Activated gamma-delta T cell (primary cell): ENCODE data around the gene SIVA1.

Source experiments
- DNase-seq: peaks from one replicate; lab custom pipeline; 2025; lab: John Stamatoyannopoulos, UW

The SIVA1 gene

GRCh38 chr14:104784846-104785707, 32.1 kb downstream of the SIVA1 start:
- no peak for DNase-seq

DNA sequence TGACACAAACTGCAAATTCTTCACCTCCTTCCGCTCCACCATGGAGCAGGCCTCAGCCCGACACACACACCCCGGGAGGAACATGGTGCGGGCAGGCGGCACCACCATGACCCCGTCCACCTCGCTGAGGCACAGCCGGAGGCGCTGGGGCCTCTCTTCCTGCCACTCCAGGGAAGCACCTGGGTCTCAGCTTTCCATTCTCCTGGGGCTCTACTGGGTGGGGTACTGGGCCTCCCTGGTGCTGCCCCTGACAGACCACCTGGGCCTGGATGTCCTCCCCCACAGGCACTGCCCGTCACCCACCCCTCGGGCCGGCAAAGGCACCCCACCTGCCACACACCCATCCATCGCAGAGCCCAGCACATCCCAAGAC, 32.7 kb downstream of the SIVA1 start:
- no peak for DNase-seq

- DNase-seq = no peak
Observed at GRCh38 chr14:104786091-104786586, 33.2 kb downstream of the SIVA1 start.

DNA sequence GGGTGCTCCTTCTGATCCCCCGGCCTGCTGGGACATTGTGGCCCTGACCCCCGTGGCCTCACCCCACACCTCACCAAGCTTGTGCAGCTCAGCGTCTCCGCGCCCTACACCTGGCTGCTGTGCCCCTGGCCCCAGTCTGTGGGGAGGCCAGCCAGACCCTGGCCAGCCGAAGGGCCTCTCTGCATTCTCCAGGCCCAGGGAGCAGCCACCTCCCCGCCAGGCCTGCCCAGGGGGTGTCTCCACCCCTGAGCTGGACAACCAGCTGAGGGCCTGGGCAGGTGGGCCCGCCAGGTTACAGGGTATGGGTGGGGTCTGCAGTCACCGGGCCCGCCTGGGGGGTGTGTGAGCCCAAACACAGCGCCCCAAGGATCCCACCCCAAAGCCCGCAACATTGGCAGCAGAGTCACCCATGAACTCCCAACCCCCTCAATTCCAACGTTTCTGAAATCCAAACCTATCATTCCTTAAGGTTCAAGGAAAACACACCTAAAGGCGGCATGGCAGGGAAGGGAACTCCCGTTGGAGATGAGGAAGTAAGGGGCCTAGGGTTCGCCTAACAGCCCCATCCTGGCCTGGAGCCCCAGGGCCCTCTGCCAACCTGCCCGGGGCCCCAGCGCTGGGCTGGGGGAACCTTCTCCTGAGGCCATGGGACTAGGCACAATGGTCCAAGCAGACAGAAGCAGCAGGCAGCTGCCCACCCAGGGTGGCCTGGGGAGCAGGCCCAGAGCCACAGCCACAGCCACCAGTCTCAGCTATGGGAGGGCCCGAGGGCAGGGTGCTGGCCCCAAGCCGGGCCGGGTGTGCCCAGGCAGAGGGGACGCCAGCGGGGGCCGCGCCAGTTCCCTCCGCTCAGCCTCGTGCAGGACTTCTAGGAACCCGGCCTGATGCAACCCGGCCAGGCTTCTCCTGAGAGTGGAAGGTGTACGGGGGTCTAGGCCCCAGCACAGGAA, 34.1 kb downstream of the SIVA1 start:
- no peak for DNase-seq

DNA sequence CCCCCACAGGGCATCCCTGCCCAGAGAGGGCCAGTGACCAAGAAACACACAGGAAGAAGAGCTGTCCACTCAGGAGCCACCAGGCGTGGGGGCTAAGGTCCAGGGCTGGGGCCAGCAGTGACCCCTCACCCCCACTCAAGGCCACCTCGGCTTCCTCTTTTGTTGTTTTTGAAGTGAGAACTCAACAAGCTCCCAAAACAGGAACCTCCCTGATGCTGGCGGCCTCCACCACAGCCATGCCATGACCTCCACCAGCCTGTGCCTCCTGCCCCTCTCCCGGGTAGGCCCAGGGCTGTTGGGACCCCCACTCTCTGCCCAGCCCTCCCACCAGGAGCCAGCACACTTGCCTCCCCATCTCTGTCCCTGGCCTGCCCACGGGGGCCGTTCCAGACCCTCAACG, 34.8 kb downstream of the SIVA1 start:
- DNase-seq = no peak

DNA sequence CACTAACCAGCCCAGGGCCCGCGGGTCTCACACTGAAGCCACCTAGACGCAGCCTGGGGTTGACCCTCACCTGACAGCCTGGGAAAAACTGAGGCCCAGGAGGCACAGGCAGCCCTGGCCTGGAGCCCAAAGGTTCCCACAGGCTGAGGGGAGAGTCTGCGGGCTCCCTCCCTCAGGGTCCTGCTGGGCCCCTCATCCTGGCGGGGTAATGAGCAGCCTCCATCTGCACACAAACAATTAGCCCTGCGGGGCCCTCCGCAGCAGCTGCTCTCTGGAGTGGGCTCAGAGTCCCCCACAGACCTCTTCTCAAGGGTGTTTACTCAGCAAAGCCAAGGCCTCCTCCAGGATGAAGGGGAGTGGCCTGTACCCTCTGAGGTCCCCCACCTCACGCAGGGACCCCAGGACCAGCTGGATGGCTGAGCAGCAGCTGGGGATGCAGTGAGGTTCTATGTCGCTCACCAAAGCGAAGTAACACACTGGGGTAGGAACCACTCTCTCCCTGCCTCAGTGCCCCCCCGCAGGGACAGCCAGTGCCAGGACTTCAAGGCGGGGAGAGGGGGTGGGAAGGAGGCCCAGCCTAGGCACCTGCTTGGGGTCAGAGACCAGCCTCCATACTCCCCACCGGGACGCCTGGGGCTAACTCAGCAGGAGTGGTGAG, 35.3 kb downstream of the SIVA1 start:
- DNase-seq = no peak

DNA sequence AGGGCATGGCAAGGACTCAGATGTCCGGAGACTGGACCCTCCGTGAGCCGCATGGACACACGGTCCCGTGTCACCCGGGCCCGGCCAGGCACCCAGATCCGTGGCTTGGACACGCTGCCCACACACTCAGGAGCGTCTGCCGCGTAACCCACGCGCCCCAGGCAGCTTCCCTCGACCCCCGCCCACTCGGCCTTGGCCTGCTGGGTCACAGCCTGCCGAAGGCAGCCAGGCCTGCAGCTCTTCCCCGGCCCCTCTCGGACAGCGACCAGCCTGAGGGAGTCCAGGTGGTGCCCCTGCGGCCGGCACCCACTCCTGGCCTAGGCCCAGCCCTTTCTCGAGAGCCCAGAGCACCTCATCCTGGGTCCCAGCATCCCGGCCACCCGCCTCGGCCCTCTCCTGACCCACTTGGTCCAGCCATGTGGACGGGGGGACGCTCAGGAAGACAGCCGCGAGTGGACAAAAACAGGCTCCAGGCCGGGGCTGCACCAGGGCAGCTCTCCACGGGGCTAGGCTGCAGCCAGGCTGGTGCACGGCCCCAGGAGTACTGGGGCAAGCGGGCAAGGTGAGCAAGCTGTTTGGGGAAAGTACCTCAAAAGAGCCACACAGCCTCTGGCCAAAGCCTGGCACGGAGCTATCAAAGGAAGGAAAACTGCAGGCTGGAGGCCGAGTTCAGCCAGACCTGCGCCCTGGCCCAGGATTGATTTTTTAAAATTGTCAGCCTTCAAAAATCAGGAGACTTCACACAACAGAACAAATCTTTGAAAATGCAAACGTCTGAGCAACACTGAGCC, 36.1 kb downstream of the SIVA1 start:
- no peak for DNase-seq

DNA sequence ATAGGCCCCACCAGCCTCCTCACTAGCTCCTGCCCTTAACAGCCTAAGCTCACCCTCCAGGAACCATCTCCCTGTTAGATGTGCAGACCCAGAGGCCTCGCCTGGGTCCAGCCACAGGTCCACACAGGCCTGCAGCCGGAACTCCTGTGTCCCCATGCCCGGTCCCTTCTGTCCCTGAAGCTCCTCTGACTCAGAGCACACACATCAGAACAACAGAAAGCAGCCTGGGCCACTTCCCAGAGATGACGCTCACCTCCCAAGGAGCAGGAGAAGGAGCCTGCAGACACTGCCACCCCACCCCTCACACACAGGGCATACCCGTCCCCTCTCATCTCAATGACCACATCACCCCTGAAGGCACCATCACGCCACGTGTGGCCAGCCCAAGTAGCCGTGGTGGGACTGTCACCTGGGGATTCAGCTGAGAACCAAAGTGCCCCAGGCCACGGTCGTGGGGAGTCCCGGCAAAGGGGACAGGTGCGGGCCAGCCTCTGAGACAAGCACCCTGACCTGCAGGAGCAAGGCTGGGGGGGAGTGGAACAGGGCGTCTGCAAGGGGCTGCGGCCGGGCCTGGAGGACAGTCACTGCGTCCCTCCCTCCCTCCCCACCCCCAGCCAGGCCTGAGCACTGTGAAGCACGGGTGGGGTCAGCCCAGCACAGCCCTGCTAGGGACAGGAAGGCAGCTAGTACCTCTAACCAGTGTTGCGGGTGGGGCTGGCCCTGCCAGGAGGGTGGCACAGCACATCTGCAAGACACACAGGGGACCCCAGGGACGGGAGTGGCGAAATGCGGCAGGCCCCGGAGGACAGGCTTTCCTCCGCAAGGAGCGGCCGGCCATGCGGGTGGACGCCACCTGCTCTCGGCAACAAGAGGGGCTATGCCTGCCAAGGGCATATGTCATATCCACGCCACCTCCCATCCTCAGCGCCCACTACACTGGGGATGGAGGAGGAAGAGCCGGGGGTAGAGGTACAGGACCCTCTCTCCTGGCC, 37.1 kb downstream of the SIVA1 start:
- DNase-seq = no peak

DNA sequence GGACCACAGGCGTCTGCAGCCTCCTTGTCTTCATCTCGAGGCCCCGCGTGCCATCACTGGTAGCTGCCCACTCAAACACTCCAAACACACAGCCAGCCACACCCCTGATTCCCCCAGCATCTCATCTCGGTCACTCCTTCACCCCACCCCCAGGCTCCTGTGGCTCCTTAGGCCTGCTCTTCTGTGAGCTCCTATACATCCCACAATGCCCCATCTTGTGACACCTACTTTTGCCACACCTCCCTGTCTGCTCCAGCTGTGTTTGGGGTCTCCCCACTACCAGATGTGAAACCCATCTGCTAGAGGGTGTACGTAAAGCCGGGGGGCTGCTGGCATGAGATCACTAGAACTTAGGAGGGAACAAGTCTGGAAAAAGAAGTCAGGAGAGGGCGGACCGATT, 38.5 kb downstream of the SIVA1 start:
- no peak for DNase-seq

GRCh38 chr14:104792101-104792884, 39.3 kb downstream of the SIVA1 start:
- no peak for DNase-seq

- no peak for DNase-seq
Observed at GRCh38 chr14:104792945-104793702, 40.2 kb downstream of the SIVA1 start.

- DNase-seq = no peak
Observed at GRCh38 chr14:104793703-104793959, 40.7 kb downstream of the SIVA1 start.

- DNase-seq = no peak
Observed at GRCh38 chr14:104794099-104794498, 41.2 kb downstream of the SIVA1 start.

GRCh38 chr14:104794631-104794992, 41.7 kb downstream of the SIVA1 start:
- no peak for DNase-seq

- peak; percentile 30 for DNase-seq
Observed at GRCh38 chr14:104794993-104795780, 42.2 kb downstream of the SIVA1 start, which contains the start of gene AKT1. AKT1 (minus strand) TSS chr14:104795748; CDS start chr14:104792643, 3,105 bp downstream.

DNA sequence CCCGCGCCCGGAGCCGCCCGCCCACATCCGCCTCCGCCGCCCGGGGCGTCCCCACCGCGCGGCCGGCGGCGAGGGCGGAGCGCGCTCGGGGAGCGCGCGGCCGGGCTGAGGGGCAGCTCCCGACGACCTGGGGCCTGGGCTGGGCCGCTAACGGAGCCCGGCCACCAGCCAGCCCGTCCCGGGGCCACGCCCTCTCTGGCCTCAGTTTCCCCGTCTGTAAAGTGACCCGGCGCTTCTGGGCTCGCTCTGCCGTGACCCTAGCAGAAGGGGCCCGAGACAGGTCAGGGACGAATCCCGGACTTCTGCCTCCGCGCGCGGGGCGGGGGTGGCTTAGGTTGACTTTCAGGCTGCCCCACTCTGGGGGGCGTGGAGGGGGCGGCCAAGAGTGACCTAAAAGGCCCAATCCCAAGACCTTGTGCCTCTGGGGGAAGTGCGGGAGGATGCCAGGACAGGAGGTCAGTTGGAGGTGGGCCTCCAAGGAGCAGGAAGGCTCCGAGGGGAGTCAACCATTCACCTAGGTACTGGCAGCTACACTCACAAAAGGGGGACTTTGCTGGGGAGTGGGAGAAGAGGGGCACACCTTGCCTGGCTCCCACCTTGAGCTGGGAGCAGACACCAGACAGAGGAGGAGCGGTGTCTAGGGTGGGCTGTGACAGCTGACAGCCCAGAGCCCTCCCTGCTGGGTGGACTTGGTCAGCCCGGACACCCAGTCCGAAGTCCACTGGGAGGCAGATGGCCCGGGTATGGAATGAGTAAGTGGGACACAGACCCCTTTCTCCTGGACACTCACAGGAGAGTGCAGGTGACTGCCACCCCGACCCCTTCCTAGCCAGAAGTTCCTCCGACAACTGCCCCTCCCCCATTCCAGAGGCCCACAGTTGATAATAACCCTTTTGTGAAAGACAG, 43.1 kb downstream of the SIVA1 start:
- peak; percentile 54 for DNase-seq

DNA sequence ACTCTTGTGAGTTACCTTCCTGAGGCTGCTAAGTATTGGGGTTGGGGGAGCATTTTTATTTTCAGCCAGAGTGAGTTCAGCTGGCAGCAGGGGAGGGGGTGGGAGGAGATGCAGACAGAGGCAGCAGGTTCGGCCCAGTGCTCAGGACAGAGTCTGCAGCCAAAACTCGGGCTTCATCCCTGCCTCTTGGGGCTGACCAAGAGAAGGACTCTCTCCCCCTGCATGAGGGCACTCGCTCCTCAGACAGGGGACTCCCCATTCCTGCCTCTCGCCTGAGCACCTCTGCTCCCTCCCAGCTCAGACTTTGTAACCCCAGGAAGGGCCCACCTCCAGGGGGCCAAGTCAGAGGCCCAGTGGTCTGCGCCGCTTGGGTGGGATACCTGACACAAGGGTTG, 43.7 kb downstream of the SIVA1 start:
- no peak for DNase-seq
